OCI-LY1 (cell line): ENCODE data around the gene FALEC.

Experiments
- EZH2 ChIP-seq: fragments of 200-600 bp; sonication (generic), shearing (Covaris generic); IDR thresholded peaks from 2 replicates; pipeline ENCODE4 v1.8.0; 2017; ENCODE audit warnings: borderline replicate concordance, mixed run types, mild to moderate bottlenecking, antibody characterized with exemption, low read length, moderate library complexity, mixed read lengths
- TF ChIP-seq, protein P1 (sequence below): fragments of 200-600 bp; sonication (generic), shearing (Covaris generic); IDR thresholded peaks from 2 replicates; pipeline ENCODE4 v1.5.1; 2017; ENCODE audit warnings: mild to moderate bottlenecking, antibody characterized with exemption, low read length, moderate library complexity, mixed read lengths

DNA sequence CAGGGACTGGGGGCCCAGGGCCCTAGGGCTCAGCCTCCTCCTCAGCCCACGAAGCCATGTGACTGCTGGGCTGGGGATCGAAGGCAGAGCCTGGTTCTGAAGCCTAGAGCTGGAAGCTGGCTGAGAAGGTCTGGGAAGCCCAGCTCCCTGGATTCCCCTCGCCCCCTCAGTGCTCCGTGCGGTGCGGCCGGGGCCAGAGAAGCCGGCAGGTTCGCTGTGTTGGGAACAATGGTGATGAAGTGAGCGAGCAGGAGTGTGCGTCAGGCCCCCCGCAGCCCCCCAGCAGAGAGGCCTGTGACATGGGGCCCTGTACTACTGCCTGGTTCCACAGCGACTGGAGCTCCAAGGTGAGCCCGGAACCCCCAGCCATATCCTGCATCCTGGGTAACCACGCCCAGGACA is 42.8 kb downstream of the FALEC start:
- TF ChIP-seq, protein P1, sequence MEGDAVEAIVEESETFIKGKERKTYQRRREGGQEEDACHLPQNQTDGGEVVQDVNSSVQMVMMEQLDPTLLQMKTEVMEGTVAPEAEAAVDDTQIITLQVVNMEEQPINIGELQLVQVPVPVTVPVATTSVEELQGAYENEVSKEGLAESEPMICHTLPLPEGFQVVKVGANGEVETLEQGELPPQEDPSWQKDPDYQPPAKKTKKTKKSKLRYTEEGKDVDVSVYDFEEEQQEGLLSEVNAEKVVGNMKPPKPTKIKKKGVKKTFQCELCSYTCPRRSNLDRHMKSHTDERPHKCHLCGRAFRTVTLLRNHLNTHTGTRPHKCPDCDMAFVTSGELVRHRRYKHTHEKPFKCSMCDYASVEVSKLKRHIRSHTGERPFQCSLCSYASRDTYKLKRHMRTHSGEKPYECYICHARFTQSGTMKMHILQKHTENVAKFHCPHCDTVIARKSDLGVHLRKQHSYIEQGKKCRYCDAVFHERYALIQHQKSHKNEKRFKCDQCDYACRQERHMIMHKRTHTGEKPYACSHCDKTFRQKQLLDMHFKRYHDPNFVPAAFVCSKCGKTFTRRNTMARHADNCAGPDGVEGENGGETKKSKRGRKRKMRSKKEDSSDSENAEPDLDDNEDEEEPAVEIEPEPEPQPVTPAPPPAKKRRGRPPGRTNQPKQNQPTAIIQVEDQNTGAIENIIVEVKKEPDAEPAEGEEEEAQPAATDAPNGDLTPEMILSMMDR: no peak
- TF ChIP-seq EZH2: no peak
